Calu3 (cell line): ENCODE measurements around the gene NIPSNAP3A. TPM values are rescaled to one million over a fixed set of nuclear protein-coding genes. Genes with fewer than 3 reads are reported as not detected.
"Not testable (repeated sequence)": the region's sequence is repeated elsewhere in the genome, so short reads cannot be mapped to it uniquely, and the experiment has no call there.

ENCODE experiments used
- BruUV-seq: library from RNA; stranded (reverse); fragments of 400-500 nt; replicated peaks from 2 replicates; lab custom pipeline; 2021; lab: Mats Ljungman, UMichigan
- CTCF ChIA-PET: fragments of 300-600 bp; sonication (Branson Sonifier 250); formaldehyde crosslinking; loops from one replicate; lab custom pipeline; 2022; ENCODE audit warnings: antibody characterized with exemption; lab: Charles Lee
- DNase-seq: peaks from one replicate; pipeline ENCODE4 v3.0.0; 2022
- H3K27ac Mint-ChIP-seq: one replicate; pipeline ENCODE4 v1.8.0; 2022; ENCODE audit warnings: mixed read lengths; ENCODE audit not compliant: unreplicated experiment
- H3K27me3 Mint-ChIP-seq: one replicate; pipeline ENCODE4 v1.8.0; 2022; ENCODE audit warnings: mixed read lengths; ENCODE audit not compliant: unreplicated experiment
- H3K36me3 Mint-ChIP-seq: one replicate; pipeline ENCODE4 v1.8.0; 2022; ENCODE audit warnings: mild to moderate bottlenecking, moderate library complexity, mixed read lengths; ENCODE audit not compliant: insufficient read depth, unreplicated experiment
- H3K4me1 Mint-ChIP-seq: one replicate; pipeline ENCODE4 v1.8.0; 2022; ENCODE audit warnings: mild to moderate bottlenecking, low read depth, mixed read lengths; ENCODE audit not compliant: unreplicated experiment
- H3K4me3 Mint-ChIP-seq: one replicate; pipeline ENCODE4 v1.8.0; 2022; ENCODE audit warnings: mild to moderate bottlenecking, low read depth, moderate library complexity, mixed read lengths; ENCODE audit not compliant: unreplicated experiment
- H3K9me3 Mint-ChIP-seq: one replicate; pipeline ENCODE4 v1.8.0; 2022; ENCODE audit warnings: low read depth, mixed read lengths; ENCODE audit not compliant: unreplicated experiment
- CTCF ChIP-seq: fragments of 200-600 bp; IDR thresholded peaks from one replicate; pipeline ENCODE4 v1.8.0; 2022; ENCODE audit warnings: antibody characterized with exemption; ENCODE audit not compliant: unreplicated experiment
- intact Hi-C: fragments of 100-400 bp; cut with micrococcal nuclease; formaldehyde crosslinking; loops from one replicate; pipeline ENCODE4 v1.10.0; 2022; ENCODE audit not compliant: unreplicated experiment
- total RNA-seq: library from RNA; stranded (reverse); gene quantifications from 2 replicates; pipeline ENCODE4 v1.2.3, GENCODE V29; 2022

NIPSNAP3A gene
- total RNA-seq, 1 experiment from 2014 or later: 8.0 TPM

GRCh38 chr9:104766025-104766424 is 18.5 kb downstream of the NIPSNAP3A start:
- CTCF ChIA-PET: no interaction called here
- Mint-ChIP-seq H3K4me3 (no peak overlapping the region), H3K36me3 (peaks cover 14% of the 10 kb centered on the region), H3K27me3 (no peaks in the 10 kb centered on the region), H3K27ac (no peak overlapping the region), H3K4me1 (no peaks in the 10 kb centered on the region), H3K9me3 (no peaks in the 10 kb centered on the region)
- no peak for TF ChIP-seq CTCF
- intact Hi-C loops: no loop called here
- DNase-seq: no peak
- BruUV-seq: no TSS peak

- peaks cover 14% of the 10 kb centered on the region for H3K36me3 Mint-ChIP-seq
- H3K27ac Mint-ChIP-seq: no peak overlapping the region
- H3K9me3 Mint-ChIP-seq: no peaks in the 10 kb centered on the region
- no peak overlapping the region for H3K4me3 Mint-ChIP-seq
- intact Hi-C loops: no loop called here
- DNase-seq: no peak
- CTCF ChIA-PET: no interaction called here
- TF ChIP-seq CTCF: no peak
- no peaks in the 10 kb centered on the region for H3K27me3 Mint-ChIP-seq
- no TSS peak for BruUV-seq
- no peaks in the 10 kb centered on the region for H3K4me1 Mint-ChIP-seq
Measured at GRCh38 chr9:104767507-104767906, 20.0 kb downstream of the NIPSNAP3A start.

GRCh38 chr9:104769029-104769428 is 21.5 kb downstream of the NIPSNAP3A start:
- H3K9me3 Mint-ChIP-seq, intact Hi-C loops, H3K27ac Mint-ChIP-seq, H3K36me3 Mint-ChIP-seq, DNase-seq, H3K4me1 Mint-ChIP-seq, H3K27me3 Mint-ChIP-seq, H3K4me3 Mint-ChIP-seq, BruUV-seq: not testable (repeated sequence)
- CTCF ChIA-PET: interaction anchor here (0.7 kb wide), 1 partner anchor 142 kb away, joined by 6 read pairs; no protein-coding TSS in a partner anchor

GRCh38 chr9:104769655-104770054 is 22.2 kb downstream of the NIPSNAP3A start:
- intact Hi-C loops: no loop called here
- CTCF ChIA-PET: interaction anchor here (0.7 kb wide), 1 partner anchor 141 kb away, joined by 6 read pairs; no protein-coding TSS in a partner anchor
- no TSS peak for BruUV-seq
- H3K4me3 Mint-ChIP-seq: no peak overlapping the region
- DNase-seq: no peak
- no peaks in the 10 kb centered on the region for H3K27me3 Mint-ChIP-seq
- H3K9me3 Mint-ChIP-seq: no peaks in the 10 kb centered on the region
- H3K4me1 Mint-ChIP-seq: no peaks in the 10 kb centered on the region
- TF ChIP-seq CTCF: no peak
- no peak overlapping the region for H3K27ac Mint-ChIP-seq
- no peaks in the 10 kb centered on the region for H3K36me3 Mint-ChIP-seq

GRCh38 chr9:104772714-104773510 is 25.4 kb downstream of the NIPSNAP3A start:
- Mint-ChIP-seq H3K27me3 (peaks cover 7% of the 10 kb centered on the region), H3K9me3 (no peaks in the 10 kb centered on the region), H3K4me1 (no peaks in the 10 kb centered on the region), H3K36me3 (no peaks in the 10 kb centered on the region), H3K4me3 (no peak overlapping the region), H3K27ac (no peak overlapping the region)
- no TSS peak for BruUV-seq
- TF ChIP-seq CTCF: no peak
- CTCF ChIA-PET: no interaction called here
- DNase-seq: no peak
- intact Hi-C loops: no loop called here
